Spleen (tissue), 7 donors: ENCODE data around the gene COL26A1.

Source experiments
- POLR2A ChIP-seq, 3 donors: fragments of 450-650 bp; IDR thresholded peaks; one replicate each; pipeline ENCODE4 v1.5.1; 2017; ENCODE audit warnings: antibody characterized with exemption in 3 of 3, mild to moderate bottlenecking in 1 of 3
- POLR2AphosphoS5 ChIP-seq, 3 donors: sonication (generic); formaldehyde crosslinking; IDR thresholded peaks; one replicate each; pipeline ENCODE4 v1.5.1; 2017; ENCODE audit warnings: antibody characterized with exemption in 3 of 3
- TF ChIP-seq, protein P1 (sequence below), 11 experiments: fragments of 200-600 bp in 7 of 11; fragments of 450-650 bp in 4 of 11; sonication (generic) in 4 of 11; IDR thresholded peaks in 8 of 11; conservative IDR thresholded peaks in 3 of 11; 1 replicate in 7 of 11; 2 replicates in 4 of 11; pipeline versions ENCODE4 v1.4.0 to v1.8.0; 2016 to 2021; ENCODE audit warnings: antibody characterized with exemption in 11 of 11, inconsistent platforms in 4 of 11, mild to moderate bottlenecking in 1 of 11
- donor health status: DM: no; HTN: no; CAD: no; lungs with moderate emphysema.
- donor health status: DM: no; HTN: no; CAD: no.
- donor health status: DM: no; HTN: no; CAD: no.

GRCh38 chr7:101386558-101387231, 24.0 kb downstream of the COL26A1 start:
- TF ChIP-seq, protein P1, sequence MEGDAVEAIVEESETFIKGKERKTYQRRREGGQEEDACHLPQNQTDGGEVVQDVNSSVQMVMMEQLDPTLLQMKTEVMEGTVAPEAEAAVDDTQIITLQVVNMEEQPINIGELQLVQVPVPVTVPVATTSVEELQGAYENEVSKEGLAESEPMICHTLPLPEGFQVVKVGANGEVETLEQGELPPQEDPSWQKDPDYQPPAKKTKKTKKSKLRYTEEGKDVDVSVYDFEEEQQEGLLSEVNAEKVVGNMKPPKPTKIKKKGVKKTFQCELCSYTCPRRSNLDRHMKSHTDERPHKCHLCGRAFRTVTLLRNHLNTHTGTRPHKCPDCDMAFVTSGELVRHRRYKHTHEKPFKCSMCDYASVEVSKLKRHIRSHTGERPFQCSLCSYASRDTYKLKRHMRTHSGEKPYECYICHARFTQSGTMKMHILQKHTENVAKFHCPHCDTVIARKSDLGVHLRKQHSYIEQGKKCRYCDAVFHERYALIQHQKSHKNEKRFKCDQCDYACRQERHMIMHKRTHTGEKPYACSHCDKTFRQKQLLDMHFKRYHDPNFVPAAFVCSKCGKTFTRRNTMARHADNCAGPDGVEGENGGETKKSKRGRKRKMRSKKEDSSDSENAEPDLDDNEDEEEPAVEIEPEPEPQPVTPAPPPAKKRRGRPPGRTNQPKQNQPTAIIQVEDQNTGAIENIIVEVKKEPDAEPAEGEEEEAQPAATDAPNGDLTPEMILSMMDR (IDR thresholded peaks at IDR 0.05 in 8 of 11, conservative IDR thresholded peaks at IDR 0.05 in 3 of 11) = no peak
- TF ChIP-seq POLR2A (IDR thresholded peaks at IDR 0.05) (no peak), POLR2AphosphoS5 (IDR thresholded peaks at IDR 0.05) (no peak)
